Activated CD8-positive, alpha-beta memory T cell treated with anti-CD3 and anti-CD28 coated beads for 1 hour (primary cell): ENCODE results near the gene C2orf42.
"Not testable (repeated sequence)": the region's sequence is repeated elsewhere in the genome, so short reads cannot be mapped to it uniquely, and the experiment has no call there.

Experiments
- DNase-seq, 2 donors: peaks; one replicate each; pipeline ENCODE4 v3.0.0-alpha.2; 2020; ENCODE audit warnings: low read depth in 1 of 2; ENCODE audit errors: extremely low read depth in 1 of 2

C2orf42 gene

GRCh38 chr2:70181363-70181956 lies 9.4 kb downstream of the C2orf42 start:
- DNase-seq: no peak

DNA sequence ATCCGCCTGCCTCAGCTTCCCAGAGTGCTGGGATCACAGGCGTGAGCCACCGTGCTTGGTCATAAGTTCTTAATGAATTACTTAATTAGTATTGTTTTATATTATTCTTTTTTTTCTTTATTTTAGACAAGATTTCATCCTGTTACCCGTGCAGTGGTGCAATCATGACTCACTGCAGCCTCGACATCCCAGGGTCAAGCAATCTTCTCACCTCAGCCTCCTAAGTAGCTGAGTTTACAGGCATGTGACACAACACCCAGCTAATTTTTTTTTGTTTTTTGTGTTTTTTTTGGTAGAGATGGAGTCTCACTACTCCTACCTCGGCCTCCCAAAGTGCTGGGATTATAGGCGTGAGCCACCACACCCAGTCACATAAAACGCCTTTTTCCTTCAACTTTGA lies 17.3 kb downstream of the C2orf42 start:
- no peak for DNase-seq

- DNase-seq: not testable (repeated sequence)
These were observed 21.1 kb downstream of the C2orf42 start for GRCh38 chr2:70169654-70170245.

DNA sequence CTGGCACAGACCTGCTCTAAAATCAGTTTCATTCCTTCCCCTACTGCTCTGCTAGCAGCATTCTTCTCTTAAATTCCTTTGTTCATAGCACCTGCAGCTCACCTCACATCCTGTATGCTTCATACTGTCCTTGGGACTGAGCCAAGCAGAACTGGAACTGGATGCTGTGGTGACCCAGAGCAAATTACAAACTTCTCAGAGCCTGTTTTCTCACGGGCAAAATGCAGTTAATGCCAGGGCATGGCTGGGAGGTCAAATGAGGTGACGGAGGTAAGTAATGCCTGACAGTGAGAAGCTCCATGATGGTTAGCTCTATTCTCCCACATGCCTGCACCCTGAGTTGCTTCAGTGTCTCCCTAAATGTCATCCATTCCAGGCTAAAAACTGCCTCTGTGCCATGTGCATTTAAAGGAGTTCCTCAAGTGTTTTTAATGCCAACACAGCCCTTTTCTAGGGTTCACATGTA lies 29.7 kb downstream of the C2orf42 start:
- DNase-seq: no peak

- no peak for DNase-seq
These were observed 30.3 kb downstream of the C2orf42 start for GRCh38 chr2:70160545-70160944.

DNA sequence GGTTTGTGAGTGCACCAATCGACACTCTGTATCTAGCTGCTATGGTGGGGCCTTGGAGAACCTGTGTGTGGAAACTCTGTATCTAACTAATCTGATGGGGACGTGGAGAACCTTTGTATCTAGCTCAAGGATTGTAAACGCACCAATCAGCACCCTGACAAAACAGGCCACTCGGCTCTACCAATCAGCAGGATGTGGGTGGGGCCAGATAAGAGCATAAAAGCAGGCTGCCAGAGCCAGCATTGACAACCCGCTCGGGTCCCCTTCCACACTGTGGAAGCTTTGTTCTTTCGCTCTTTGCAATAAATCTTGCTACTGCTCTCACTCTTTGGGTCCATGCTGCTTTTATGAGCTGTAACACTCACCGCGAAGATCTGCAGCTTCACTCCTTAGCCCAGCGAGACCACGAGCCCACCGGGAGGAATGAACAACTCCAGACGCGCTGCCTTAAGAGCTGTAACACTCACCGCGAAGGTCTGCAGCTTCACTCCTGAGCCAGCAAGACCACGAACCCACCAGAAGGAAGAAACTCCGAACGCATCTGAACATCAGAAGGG lies 41.6 kb downstream of the C2orf42 start:
- not testable (repeated sequence) for DNase-seq

- not testable (repeated sequence) for DNase-seq
These were observed 42.5 kb downstream of the C2orf42 start for GRCh38 chr2:70148211-70148760.

DNA sequence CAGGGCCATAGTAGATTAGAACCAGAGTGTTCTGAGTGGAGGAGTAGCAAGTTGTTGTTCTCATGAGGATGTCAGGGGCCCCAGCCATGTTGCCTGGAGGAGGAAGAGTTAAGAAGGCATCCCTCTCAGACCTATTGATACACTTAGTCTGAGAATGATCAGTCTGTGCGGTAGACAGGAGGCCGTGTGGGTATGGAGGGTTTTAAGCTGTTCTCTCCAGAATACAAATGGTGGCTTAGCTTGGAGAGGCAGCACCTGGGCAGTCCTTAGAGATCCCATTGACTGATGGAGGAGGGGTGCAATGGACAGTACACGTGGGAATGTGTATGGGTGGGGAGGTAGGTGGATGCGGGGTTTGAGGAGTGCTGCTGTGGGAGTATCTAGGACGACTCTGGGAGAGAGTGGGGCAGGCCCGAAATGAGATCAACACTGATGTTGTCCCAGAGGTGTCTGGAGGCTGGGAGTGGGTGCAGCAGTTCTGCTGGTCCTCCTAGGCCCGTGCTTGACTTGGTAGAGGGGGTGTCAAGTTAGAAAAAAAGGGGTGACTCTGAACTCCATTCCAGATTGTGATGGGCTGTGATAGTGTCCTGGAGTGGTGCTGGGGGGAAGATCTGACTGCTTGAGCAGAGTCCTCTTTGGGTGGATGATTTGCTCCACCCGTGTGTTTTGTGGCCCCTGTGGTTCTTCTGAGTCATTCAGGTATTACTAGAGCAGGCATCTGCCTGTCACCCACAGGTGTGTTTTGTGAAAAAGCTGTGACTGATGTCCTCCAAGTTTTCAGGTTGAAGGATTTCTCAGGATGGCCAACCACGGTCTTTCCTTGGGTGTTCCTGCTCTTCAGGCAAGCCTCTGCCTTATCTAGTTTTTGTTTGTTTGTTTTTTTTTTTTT lies 44.7 kb downstream of the C2orf42 start:
- no peak for DNase-seq

GRCh38 chr2:70145144-70145490 lies 45.7 kb downstream of the C2orf42 start:
- DNase-seq: no peak

- no peak for DNase-seq
These were observed 46.2 kb downstream of the C2orf42 start for GRCh38 chr2:70144443-70145143.

DNA sequence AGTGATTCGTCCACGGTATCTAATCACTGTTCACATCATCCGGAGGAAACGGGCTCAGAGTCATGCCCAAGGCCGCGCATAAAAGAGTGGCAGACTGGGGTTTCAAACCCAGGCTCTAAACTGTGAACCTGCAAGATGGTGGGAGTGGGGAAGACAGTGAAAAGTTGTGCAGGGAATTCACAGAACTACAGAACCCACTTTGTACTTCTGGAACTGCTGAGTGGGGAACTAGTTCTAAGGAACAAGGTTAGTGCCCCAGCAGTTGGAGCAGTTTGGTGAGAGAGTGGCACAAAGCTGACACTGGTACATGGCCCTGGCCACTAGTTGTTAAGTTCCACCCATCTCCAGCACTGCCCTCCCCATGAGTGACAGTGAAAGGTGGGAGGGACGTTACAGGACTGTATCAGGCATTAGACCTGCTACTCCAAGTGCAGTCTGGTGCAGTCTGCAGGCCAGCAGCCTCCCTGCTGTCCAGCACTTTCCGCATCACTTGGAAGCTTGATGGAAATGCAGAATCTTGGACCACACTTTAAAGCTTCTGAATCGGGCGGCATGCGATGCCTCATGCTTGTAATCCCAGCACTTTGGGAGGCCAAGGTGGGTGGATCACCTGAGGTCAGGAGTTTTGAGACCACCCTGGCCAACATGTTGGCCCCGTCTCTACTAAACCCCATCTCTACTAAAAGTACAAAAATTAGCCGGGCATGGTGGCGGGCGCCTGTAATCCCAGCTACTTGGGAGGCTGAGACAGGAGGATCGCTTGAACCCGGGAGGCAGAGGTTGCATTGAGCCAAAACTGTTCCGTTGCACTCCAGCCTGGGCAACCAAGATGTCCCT lies 47.3 kb downstream of the C2orf42 start:
- no peak for DNase-seq

GRCh38 chr2:70142590-70143313 lies 48.1 kb downstream of the C2orf42 start:
- DNase-seq: peak; percentile 99

DNA sequence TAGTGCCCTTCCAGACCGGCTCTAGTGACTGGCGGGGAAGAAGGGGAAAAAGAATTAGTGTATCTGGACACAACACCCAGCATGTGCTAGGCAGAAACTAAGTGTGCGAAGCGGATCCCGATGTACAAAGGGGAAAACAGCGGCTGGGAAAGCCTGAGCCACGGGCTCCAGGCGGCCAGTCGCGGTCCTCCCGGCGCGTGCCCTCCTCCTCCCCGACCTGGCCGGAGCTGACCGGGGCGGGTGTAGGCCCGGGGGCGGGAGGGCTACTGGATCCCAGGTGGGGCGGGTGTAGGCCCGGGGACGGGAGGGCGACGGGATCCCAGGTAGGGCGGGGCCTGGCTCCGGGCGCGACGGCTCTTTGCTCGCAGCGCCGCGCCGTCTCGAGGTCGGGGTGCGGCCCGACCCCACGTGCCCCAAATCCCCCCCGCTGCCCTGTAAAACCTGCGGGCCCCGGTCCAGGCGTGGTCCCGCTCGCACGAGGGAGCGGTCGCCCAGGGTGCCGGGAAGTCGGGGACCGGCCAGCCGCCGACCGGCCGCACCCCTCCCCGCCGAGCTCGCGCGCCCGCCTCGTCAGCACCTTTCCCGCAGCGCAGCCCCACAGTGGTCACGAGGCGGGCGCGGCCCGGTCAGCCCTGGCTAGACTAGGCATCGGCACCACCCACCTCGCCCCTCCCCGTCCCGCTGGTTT lies 48.8 kb downstream of the C2orf42 start:
- no peak for DNase-seq

DNA sequence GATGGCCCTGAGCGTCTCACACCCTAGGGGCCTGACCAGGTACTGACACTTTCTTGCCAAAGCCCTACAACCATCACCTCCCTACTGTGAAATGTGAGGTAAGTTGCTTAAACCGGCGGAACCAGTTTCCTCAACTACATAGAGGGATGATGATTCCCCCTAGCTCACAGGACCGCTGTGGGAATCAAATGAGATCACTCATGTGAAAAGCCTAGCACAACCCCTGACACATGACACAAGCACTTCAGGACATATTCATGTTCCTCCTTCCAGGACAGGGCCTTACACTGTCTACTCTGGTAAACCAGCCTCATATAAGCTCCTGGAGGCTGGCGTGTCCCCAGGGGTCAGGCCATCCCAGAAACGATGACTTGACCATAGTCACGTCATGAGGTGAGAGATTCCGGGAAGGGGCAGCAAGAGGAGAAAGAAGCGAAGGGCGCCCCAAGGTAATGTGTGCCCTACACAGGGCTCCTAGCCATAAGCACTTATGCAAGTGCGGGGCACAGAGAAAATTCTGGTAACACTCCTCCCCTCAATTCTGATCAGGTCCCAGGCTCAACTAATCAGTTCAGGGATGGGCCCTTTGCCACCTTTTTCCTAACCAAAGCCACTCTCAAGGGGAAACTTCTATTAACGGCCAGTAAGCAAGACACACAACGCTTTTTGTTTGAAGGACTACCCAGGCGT lies 49.5 kb downstream of the C2orf42 start:
- no peak for DNase-seq

DNA sequence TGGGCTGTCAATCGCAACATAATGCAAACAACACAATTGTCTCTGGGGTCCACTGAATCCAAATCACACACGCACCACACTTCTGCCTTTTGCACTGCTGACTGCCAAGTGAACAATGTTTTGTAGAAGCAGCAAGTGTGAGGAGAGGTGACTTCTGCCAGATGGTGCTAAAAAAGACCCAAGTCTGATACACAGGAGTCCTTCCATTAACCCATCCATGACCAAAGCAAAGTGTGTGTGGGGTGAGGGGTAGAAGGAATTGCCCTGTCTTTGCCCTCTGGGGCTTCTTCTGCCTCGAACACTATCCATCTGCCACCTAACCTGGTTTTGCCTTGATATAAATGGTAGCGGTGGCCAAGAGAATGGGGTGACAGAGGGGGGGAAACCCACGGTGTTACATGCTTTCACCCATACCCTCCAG lies 50.0 kb downstream of the C2orf42 start:
- DNase-seq: no peak

- not testable (repeated sequence) for DNase-seq
These were observed 56.4 kb downstream of the C2orf42 start for GRCh38 chr2:70134323-70134983.
